Neural cell (in vitro differentiated cells): ENCODE measurements around the gene LIMCH1. TPM values are rescaled to one million over a fixed set of nuclear protein-coding genes. Genes with fewer than 3 reads are reported as not detected.

Source experiments
- H2AFZ ChIP-seq: fragments of 200-600, 300-800 bp; sonication (generic), shearing (Covaris generic); 2 replicates; pipeline ENCODE4 v1.6.0; 2014; ENCODE audit warnings: low read depth, mild to moderate bottlenecking, antibody characterized with exemption, low read length, moderate library complexity
- H3F3A ChIP-seq: fragments of 200-600 bp; shearing (Covaris generic); 2 replicates; pipeline ENCODE4 v1.6.1; 2016; ENCODE audit warnings: mild to moderate bottlenecking, moderate library complexity, mixed read lengths, antibody characterized with exemption, low read length; ENCODE audit not compliant: insufficient read depth, poor library complexity, severe bottlenecking
- H3K27ac ChIP-seq: fragments of 200-600, 300-800 bp; sonication (generic), shearing (Covaris generic); 2 replicates; pipeline ENCODE4 v1.5.1; 2014; ENCODE audit warnings: mild to moderate bottlenecking, low read length, moderate library complexity
- H3K27me3 ChIP-seq: fragments of 300-800, 200-600 bp; sonication (generic), shearing (Covaris generic); 2 replicates; pipeline ENCODE4 v1.6.0; 2014; ENCODE audit warnings: mild to moderate bottlenecking, low read depth, low read length, moderate library complexity; ENCODE audit not compliant: insufficient read depth
- H3K36me3 ChIP-seq: fragments of 300-800, 200-600 bp; sonication (generic), shearing (Covaris generic); 2 replicates; pipeline ENCODE4 v1.5.1; 2014; ENCODE audit warnings: mild to moderate bottlenecking, antibody characterized with exemption, low read length, moderate library complexity; ENCODE audit not compliant: insufficient read depth
- H3K4me2 ChIP-seq: fragments of 300-800, 200-600 bp; sonication (generic), shearing (Covaris generic); 2 replicates; pipeline ENCODE4 v1.6.0; 2014; ENCODE audit warnings: mild to moderate bottlenecking, low read length
- H3K4me3 ChIP-seq: fragments of 300-800, 200-600 bp; sonication (generic), shearing (Covaris generic); 2 replicates; pipeline ENCODE4 v1.5.1; 2014; ENCODE audit warnings: mild to moderate bottlenecking, low read length, moderate library complexity
- H3K79me2 ChIP-seq: fragments of 200-600 bp; shearing (Covaris generic); replicated peaks from 2 replicates; pipeline ENCODE4 v1.6.0; 2014; ENCODE audit warnings: mild to moderate bottlenecking, low read length, moderate library complexity; ENCODE audit not compliant: insufficient read depth
- H3K9ac ChIP-seq: fragments of 300-800, 200-600 bp; sonication (generic), shearing (Covaris generic); 2 replicates; pipeline ENCODE4 v1.6.1; 2016; ENCODE audit warnings: mild to moderate bottlenecking, low read length, mixed read lengths
- H3K9me2 ChIP-seq: fragments of 200-600 bp; shearing (Covaris generic); 2 replicates; pipeline ENCODE4 v1.6.1; 2016; ENCODE audit warnings: mild to moderate bottlenecking, low read length, mixed read lengths; ENCODE audit not compliant: insufficient read depth
- H3K9me3 ChIP-seq: fragments of 200-600, 300-800 bp; sonication (generic), shearing (Covaris generic); 2 replicates; pipeline ENCODE4 v1.6.1; 2016; ENCODE audit warnings: mild to moderate bottlenecking, mixed run types, low read length, moderate library complexity, mixed read lengths
- H4K20me1 ChIP-seq: fragments of 200-600 bp; shearing (Covaris generic); 2 replicates; pipeline ENCODE4 v1.6.1; 2016; ENCODE audit warnings: mild to moderate bottlenecking, mixed run types; ENCODE audit not compliant: insufficient read depth
- EP300 ChIP-seq: fragments of 450-650 bp; conservative IDR thresholded peaks from 2 replicates; pipeline ENCODE4 v1.6.1; 2014; ENCODE audit warnings: antibody characterized with exemption, mild to moderate bottlenecking, moderate library complexity; ENCODE audit not compliant: poor library complexity, severe bottlenecking
- EZH2 ChIP-seq: fragments of 200-600, 300-800 bp; shearing (Covaris generic), sonication (generic); IDR thresholded peaks from 2 replicates; pipeline ENCODE4 v1.6.1; 2014; ENCODE audit warnings: antibody characterized with exemption, low read length, borderline replicate concordance, mild to moderate bottlenecking; ENCODE audit not compliant: insufficient read depth, poor library complexity, severe bottlenecking
- MXI1 ChIP-seq: fragments of 450-650 bp; conservative IDR thresholded peaks from 2 replicates; pipeline ENCODE4 v1.6.1; 2014; ENCODE audit warnings: antibody characterized with exemption, mild to moderate bottlenecking; ENCODE audit not compliant: poor library complexity, severe bottlenecking
- POLR2AphosphoS5 ChIP-seq: IDR thresholded peaks from 2 replicates; pipeline ENCODE4 v1.6.1; 2012
- RAD21 ChIP-seq: fragments of 450-650 bp; conservative IDR thresholded peaks from 2 replicates; pipeline ENCODE4 v1.6.1; 2014; ENCODE audit warnings: antibody characterized with exemption, mild to moderate bottlenecking, moderate library complexity
- SMC3 ChIP-seq: fragments of 450-650 bp; conservative IDR thresholded peaks from 2 replicates; pipeline ENCODE4 v1.6.1; 2014; ENCODE audit warnings: antibody characterized with exemption, mild to moderate bottlenecking, moderate library complexity; ENCODE audit not compliant: poor library complexity
- TAF1 ChIP-seq: IDR thresholded peaks from 2 replicates; pipeline ENCODE4 v1.6.1; 2012; ENCODE audit warnings: low read depth
- polyA plus RNA-seq: library from polyadenylated mRNA; depleted of rRNA; stranded (reverse); fragments of >200 nt; gene quantifications from 2 replicates; pipeline ENCODE4 v1.2.3, GENCODE V29; 2014
- TF ChIP-seq, protein P1 (sequence below): IDR thresholded peaks from 2 replicates; pipeline ENCODE4 v1.6.1; 2012; ENCODE audit warnings: borderline replicate concordance
- TF ChIP-seq, protein P2 (sequence below): fragments of 450-650 bp; IDR thresholded peaks from 2 replicates; pipeline ENCODE4 v1.5.1; 2014; ENCODE audit warnings: antibody characterized with exemption, mild to moderate bottlenecking, moderate library complexity; ENCODE audit not compliant: poor library complexity, severe bottlenecking

Gene LIMCH1
- polyA plus RNA-seq, 1 donor from 2014 or later, result 9.1 TPM

DNA sequence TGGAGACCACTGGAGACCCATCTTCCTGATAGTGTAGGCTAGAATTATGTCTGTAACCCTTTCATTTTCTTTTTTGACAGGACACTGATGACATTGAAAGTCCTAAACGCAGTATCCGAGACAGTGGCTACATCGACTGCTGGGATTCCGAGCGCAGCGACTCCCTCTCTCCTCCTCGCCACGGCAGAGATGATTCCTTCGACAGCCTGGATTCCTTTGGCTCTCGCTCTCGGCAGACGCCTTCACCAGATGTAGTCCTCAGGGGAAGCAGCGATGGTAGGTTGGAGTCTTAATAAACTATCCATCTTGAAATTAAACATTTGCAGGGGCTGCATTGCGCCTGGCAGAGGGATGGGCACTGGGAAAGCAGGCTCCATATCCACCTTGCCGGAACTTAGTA, 75.4 kb downstream of the LIMCH1 start:
- Histone ChIP-seq H3K9ac (no peak overlapping the region), H2AFZ (no peak overlapping the region), H4K20me1 (no peaks in the 10 kb centered on the region), H3K9me3 (no peaks in the 10 kb centered on the region), H3F3A (peaks cover 8% of the 10 kb centered on the region), H3K79me2 (no peaks in the 10 kb centered on the region), H3K27me3 (no peaks in the 10 kb centered on the region), H3K4me2 (peak overlapping the region; percentile 49), H3K36me3 (no peaks in the 10 kb centered on the region), H3K9me2 (no peaks in the 10 kb centered on the region), H3K27ac (no peak overlapping the region), H3K4me3 (peak overlapping the region; percentile 53)
- TF ChIP-seq MXI1 (no peak), POLR2AphosphoS5 (no peak), SMC3 (no peak), RAD21 (no peak), EZH2 (no peak), EP300 (no peak), TAF1 (no peak)
- TF ChIP-seq, protein P1, sequence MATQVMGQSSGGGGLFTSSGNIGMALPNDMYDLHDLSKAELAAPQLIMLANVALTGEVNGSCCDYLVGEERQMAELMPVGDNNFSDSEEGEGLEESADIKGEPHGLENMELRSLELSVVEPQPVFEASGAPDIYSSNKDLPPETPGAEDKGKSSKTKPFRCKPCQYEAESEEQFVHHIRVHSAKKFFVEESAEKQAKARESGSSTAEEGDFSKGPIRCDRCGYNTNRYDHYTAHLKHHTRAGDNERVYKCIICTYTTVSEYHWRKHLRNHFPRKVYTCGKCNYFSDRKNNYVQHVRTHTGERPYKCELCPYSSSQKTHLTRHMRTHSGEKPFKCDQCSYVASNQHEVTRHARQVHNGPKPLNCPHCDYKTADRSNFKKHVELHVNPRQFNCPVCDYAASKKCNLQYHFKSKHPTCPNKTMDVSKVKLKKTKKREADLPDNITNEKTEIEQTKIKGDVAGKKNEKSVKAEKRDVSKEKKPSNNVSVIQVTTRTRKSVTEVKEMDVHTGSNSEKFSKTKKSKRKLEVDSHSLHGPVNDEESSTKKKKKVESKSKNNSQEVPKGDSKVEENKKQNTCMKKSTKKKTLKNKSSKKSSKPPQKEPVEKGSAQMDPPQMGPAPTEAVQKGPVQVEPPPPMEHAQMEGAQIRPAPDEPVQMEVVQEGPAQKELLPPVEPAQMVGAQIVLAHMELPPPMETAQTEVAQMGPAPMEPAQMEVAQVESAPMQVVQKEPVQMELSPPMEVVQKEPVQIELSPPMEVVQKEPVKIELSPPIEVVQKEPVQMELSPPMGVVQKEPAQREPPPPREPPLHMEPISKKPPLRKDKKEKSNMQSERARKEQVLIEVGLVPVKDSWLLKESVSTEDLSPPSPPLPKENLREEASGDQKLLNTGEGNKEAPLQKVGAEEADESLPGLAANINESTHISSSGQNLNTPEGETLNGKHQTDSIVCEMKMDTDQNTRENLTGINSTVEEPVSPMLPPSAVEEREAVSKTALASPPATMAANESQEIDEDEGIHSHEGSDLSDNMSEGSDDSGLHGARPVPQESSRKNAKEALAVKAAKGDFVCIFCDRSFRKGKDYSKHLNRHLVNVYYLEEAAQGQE, result no peak
- TF ChIP-seq, protein P2, sequence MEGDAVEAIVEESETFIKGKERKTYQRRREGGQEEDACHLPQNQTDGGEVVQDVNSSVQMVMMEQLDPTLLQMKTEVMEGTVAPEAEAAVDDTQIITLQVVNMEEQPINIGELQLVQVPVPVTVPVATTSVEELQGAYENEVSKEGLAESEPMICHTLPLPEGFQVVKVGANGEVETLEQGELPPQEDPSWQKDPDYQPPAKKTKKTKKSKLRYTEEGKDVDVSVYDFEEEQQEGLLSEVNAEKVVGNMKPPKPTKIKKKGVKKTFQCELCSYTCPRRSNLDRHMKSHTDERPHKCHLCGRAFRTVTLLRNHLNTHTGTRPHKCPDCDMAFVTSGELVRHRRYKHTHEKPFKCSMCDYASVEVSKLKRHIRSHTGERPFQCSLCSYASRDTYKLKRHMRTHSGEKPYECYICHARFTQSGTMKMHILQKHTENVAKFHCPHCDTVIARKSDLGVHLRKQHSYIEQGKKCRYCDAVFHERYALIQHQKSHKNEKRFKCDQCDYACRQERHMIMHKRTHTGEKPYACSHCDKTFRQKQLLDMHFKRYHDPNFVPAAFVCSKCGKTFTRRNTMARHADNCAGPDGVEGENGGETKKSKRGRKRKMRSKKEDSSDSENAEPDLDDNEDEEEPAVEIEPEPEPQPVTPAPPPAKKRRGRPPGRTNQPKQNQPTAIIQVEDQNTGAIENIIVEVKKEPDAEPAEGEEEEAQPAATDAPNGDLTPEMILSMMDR, result no peak

DNA sequence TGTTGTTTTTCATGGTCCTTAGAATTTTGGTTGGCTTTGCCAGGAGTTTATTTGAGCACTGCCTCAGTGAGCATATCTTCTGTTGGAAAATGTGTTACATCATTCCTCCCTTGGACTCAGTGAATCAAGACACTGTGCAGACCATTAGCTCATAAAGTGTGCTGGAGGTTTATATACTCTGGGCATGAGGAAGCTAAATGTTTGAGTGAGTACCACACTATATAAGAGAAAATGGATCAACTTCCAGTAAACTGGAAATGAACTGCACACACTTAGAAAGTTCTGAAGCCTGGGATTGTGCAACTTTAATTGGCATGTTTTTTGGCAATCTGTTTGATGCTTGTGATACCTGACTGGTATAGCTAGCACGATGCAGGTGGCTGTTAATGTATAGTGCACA, 75.9 kb downstream of the LIMCH1 start:
- Histone ChIP-seq H3K9me3 (no peaks in the 10 kb centered on the region), H2AFZ (no peak overlapping the region), H3K9ac (no peak overlapping the region), H3K9me2 (no peaks in the 10 kb centered on the region), H3K27ac (no peak overlapping the region), H3K36me3 (no peaks in the 10 kb centered on the region), H3K79me2 (no peaks in the 10 kb centered on the region), H3K27me3 (no peaks in the 10 kb centered on the region), H3K4me2 (peak overlapping the region; percentile 49), H4K20me1 (no peaks in the 10 kb centered on the region), H3K4me3 (peak overlapping the region; percentile 53), H3F3A (peaks cover 8% of the 10 kb centered on the region)
- TF ChIP-seq TAF1 (no peak), MXI1 (no peak), RAD21 (no peak), EP300 (no peak), POLR2AphosphoS5 (no peak)
- TF ChIP-seq, protein P2, result no peak
